ENCODE measurements around the gene TCERG1L. TPM values are rescaled to one million over a fixed set of nuclear protein-coding genes. Genes with fewer than 3 reads are reported as not detected.

The TCERG1L gene
- total RNA-seq: under 1 TPM in 1 of 2 donors, not detected in 1; 0.05 TPM

- ATAC-seq (replicated peaks): peak; percentile 29
- H3K27ac Mint-ChIP-seq: no peak within 1 kb of the TSS
- H3K27me3 Mint-ChIP-seq: peaks cover 31% of the 10 kb centered on the region
- no peaks in the 10 kb centered on the region for H3K4me1 Mint-ChIP-seq
- no peaks in the 10 kb centered on the region for H3K36me3 Mint-ChIP-seq (ENCODE audit: low read depth)
- H3K9me3 Mint-ChIP-seq: no peaks in the 10 kb centered on the region
- peak within 1 kb of the TSS; percentile 37 for H3K4me3 Mint-ChIP-seq
Measured at GRCh38 chr10:131311661-131312477, at the start of gene TCERG1L. Gene TCERG1L (minus strand): TSS chr10:131311721. CDS start chr10:131311635, 86 bp downstream.

DNA sequence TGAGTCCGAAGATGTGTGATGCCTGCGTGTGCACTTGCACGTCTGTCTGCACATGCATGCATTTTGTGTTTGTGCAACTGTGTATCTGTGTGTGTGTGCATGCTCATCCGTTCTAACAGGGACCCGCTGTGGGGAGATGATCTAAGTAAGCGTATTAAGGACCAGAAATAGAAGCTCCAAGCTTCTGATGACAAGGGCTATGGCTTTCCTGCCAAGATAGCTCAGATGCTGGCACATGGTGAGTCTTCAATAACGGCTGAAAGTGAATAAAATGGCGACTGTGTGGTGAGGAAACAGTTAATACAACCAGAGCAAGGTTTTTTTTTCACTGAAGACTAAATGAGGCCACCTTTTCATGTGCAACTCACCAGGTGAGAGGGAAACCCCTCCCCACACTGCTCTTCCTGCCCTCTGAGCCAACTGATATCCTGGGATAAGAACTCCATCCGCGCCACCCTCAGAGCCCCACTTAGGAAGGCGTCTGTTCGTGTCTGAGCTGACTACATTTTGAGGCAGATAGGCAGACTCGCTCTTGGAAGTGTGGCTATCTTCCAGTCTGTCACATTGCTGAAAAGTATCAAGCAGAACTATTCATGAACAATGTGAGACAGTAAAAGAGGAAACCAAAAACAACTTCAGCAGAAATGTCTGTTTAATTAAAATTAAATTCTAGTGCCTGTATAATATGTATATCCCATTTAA is 47.4 kb upstream of the TCERG1L start:
- Mint-ChIP-seq H3K4me3 (no peak overlapping the region), H3K4me1 (no peaks in the 10 kb centered on the region), H3K27ac (no peak overlapping the region), H3K9me3 (peaks cover 22% of the 10 kb centered on the region), H3K36me3 (ENCODE audit: low read depth) (no peaks in the 10 kb centered on the region), H3K27me3 (no peaks in the 10 kb centered on the region)
- ATAC-seq (replicated peaks): no peak

DNA sequence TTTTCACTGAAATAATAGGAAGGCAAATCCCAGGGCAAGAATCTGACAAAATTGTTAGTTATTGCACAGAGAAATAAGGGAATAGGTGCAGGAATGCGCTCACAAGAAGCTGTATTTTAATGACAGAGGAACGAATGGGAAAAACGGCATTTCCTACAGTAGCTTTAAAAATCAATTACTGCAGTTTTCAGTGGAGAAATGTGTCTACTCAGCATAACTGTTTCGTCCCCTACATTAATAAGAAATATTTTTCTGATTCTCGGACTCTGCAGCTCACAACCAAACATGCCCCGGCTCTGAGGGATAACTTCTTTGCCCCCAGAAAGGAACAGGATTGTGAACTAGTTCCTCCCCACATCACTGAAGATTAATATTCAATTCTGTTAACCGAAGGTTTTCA is 44.9 kb upstream of the TCERG1L start:
- Mint-ChIP-seq H3K36me3 (ENCODE audit: low read depth) (no peaks in the 10 kb centered on the region), H3K4me3 (no peak overlapping the region)

GRCh38 chr10:131355881-131356280 is 44.4 kb upstream of the TCERG1L start:
- no peaks in the 10 kb centered on the region for H3K27me3 Mint-ChIP-seq

More for the DNA sequence above, 44.9 kb upstream of the TCERG1L start:
- Mint-ChIP-seq H3K9me3 (peaks cover 18% of the 10 kb centered on the region), H3K27me3 (no peaks in the 10 kb centered on the region), H3K27ac (no peak overlapping the region), H3K4me1 (no peaks in the 10 kb centered on the region)
- ATAC-seq (replicated peaks): no peak

DNA sequence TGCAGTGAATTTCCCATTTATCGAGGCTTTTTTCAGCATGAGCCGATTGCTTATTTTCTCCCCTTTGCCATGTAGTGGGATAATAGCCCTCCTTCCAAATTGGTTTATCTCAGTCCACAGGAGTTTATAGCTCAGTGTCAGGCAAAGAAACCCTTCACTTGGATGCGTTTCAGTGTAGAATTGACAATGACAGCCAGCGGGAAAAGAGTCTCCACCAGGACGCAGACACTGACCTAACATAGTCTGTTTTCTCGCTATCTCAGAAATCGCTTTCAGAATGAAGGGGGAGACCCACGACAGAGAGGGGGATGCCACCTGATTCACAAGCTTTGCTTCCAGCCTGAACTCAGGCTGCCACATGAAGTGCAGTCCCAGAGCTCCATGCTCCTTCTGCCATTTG is 43.5 kb upstream of the TCERG1L start:
- Mint-ChIP-seq H3K27ac (no peak overlapping the region), H3K27me3 (peaks cover under 1% of the 10 kb centered on the region), H3K36me3 (ENCODE audit: low read depth) (no peaks in the 10 kb centered on the region), H3K9me3 (peaks cover 11% of the 10 kb centered on the region), H3K4me1 (no peaks in the 10 kb centered on the region), H3K4me3 (no peak overlapping the region)
- ATAC-seq (replicated peaks): no peak

More at GRCh38 chr10:131355881-131356280, 44.4 kb upstream of the TCERG1L start:
- no peak overlapping the region for H3K27ac Mint-ChIP-seq
- ATAC-seq (replicated peaks): no peak
- H3K9me3 Mint-ChIP-seq: peaks cover 17% of the 10 kb centered on the region
- no peaks in the 10 kb centered on the region for H3K4me1 Mint-ChIP-seq
- no peaks in the 10 kb centered on the region for H3K36me3 Mint-ChIP-seq (ENCODE audit: low read depth)
- no peak overlapping the region for H3K4me3 Mint-ChIP-seq

DNA sequence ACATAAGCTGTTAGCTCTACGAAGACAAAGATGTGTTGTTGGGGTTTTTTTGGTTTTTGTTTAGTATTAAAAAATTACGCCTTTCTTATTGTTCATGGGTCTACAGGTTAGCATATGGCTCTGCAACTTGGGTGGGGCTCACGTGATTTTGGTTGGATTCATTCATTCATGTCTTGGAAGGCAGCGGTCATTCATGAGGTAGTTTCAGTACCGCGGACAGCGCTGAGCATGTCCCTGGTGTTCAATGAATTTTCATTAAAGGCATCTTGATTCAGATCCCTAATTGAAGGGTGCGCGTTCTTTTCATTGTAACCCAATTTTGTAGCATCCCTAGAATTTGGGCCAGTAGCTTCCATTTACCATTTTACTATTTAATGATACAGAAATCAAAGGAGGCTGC is 42.9 kb upstream of the TCERG1L start:
- no peak for ATAC-seq (replicated peaks)
- Mint-ChIP-seq H3K9me3 (peaks cover 9% of the 10 kb centered on the region), H3K27ac (no peak overlapping the region), H3K36me3 (ENCODE audit: low read depth) (no peaks in the 10 kb centered on the region), H3K4me1 (no peaks in the 10 kb centered on the region), H3K27me3 (peaks cover 3% of the 10 kb centered on the region), H3K4me3 (no peak overlapping the region)

- Mint-ChIP-seq H3K27me3 (peaks cover 3% of the 10 kb centered on the region), H3K27ac (no peak overlapping the region), H3K4me3 (no peak overlapping the region), H3K9me3 (peaks cover 5% of the 10 kb centered on the region), H3K4me1 (no peaks in the 10 kb centered on the region), H3K36me3 (ENCODE audit: low read depth) (no peaks in the 10 kb centered on the region)
- ATAC-seq (replicated peaks): no peak
Measured at GRCh38 chr10:131352765-131353290, 41.3 kb upstream of the TCERG1L start.

DNA sequence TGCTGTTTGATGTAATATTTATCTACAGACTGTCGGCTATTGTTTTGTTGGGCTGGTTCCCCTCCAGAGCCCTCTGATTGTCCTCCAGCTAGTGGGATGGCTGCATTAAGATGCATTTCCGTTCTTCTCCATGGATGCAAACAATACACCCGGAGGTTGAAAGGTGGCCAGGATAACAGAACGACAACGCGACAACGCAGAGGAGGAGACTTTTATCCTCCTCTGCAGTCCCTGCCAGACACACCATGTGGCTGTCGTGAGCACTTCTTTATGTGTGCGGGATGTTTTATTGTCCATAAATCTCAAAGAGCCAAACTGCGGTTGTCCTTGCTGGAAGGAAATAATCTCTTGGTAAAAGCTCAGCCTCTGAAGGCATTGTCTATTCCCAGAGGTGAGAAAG is 39.1 kb upstream of the TCERG1L start:
- ATAC-seq (replicated peaks): no peak
- peaks cover 3% of the 10 kb centered on the region for H3K27me3 Mint-ChIP-seq
- H3K4me1 Mint-ChIP-seq: no peaks in the 10 kb centered on the region
- H3K9me3 Mint-ChIP-seq: peaks cover 5% of the 10 kb centered on the region
- H3K4me3 Mint-ChIP-seq: no peak overlapping the region
- no peaks in the 10 kb centered on the region for H3K36me3 Mint-ChIP-seq (ENCODE audit: low read depth)
- H3K27ac Mint-ChIP-seq: no peak overlapping the region

- no peak overlapping the region for H3K4me3 Mint-ChIP-seq
- H3K36me3 Mint-ChIP-seq (ENCODE audit: low read depth): no peaks in the 10 kb centered on the region
- no peak for ATAC-seq (replicated peaks)
- H3K27ac Mint-ChIP-seq: no peak overlapping the region
- no peaks in the 10 kb centered on the region for H3K4me1 Mint-ChIP-seq
- peaks cover 3% of the 10 kb centered on the region for H3K27me3 Mint-ChIP-seq
- peaks cover 5% of the 10 kb centered on the region for H3K9me3 Mint-ChIP-seq
Measured at GRCh38 chr10:131350245-131350644, 38.7 kb upstream of the TCERG1L start.

GRCh38 chr10:131346456-131346855 is 34.9 kb upstream of the TCERG1L start:
- H3K4me3 Mint-ChIP-seq: no peak overlapping the region
- H3K27me3 Mint-ChIP-seq: peaks cover 3% of the 10 kb centered on the region
- H3K27ac Mint-ChIP-seq: no peak overlapping the region
- H3K36me3 Mint-ChIP-seq (ENCODE audit: low read depth): no peaks in the 10 kb centered on the region
- ATAC-seq (replicated peaks): no peak
- H3K9me3 Mint-ChIP-seq: no peaks in the 10 kb centered on the region
- H3K4me1 Mint-ChIP-seq: no peaks in the 10 kb centered on the region

GRCh38 chr10:131345691-131346090 is 34.2 kb upstream of the TCERG1L start:
- H3K4me3 Mint-ChIP-seq: no peak overlapping the region
- no peak for ATAC-seq (replicated peaks)
- H3K9me3 Mint-ChIP-seq: no peaks in the 10 kb centered on the region
- H3K27ac Mint-ChIP-seq: no peak overlapping the region
- no peaks in the 10 kb centered on the region for H3K4me1 Mint-ChIP-seq
- peaks cover 3% of the 10 kb centered on the region for H3K27me3 Mint-ChIP-seq
- no peaks in the 10 kb centered on the region for H3K36me3 Mint-ChIP-seq (ENCODE audit: low read depth)

DNA sequence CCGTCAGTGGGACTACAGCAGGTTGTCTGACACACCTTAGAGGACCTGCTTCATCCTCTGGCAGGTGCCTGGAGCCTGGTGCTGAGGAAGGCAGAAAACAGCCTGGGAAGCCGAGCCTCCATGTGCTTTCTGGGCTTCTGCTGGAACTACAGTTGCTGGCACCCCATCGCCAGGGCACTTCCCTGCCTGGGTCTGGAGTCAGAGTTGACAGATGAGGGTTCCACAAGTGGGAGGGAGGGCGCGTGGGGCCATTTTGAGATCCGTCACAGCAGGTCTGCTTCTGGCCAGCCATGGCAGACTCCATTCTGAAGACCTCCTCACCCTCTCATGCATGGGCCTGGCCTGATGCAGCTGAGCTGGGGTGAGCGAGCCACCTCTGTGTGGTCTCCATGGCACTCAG is 33.2 kb upstream of the TCERG1L start:
- H3K27ac Mint-ChIP-seq: no peak overlapping the region
- no peak overlapping the region for H3K4me3 Mint-ChIP-seq
- H3K9me3 Mint-ChIP-seq: no peaks in the 10 kb centered on the region
- H3K4me1 Mint-ChIP-seq: no peaks in the 10 kb centered on the region
- no peak for ATAC-seq (replicated peaks)
- no peaks in the 10 kb centered on the region for H3K27me3 Mint-ChIP-seq
- no peaks in the 10 kb centered on the region for H3K36me3 Mint-ChIP-seq (ENCODE audit: low read depth)

DNA sequence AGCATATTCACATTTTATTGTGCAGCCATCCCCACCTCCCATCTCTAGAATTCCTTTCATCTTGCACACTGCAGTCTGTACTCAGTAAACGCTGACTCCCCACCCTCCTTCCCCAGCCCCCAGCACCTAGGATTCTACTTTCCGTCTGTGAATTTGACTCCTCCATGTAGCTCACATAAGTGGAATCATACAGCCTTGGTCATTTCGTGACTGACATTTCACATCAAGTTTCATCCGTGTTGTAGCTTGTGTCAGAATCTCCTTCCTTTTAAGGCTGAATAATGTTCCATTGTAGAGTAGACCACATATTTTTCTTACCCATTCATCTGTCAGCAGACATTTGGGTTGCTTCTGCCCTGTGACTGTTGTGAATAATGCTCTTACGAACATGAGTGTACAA is 26.2 kb upstream of the TCERG1L start:
- H3K4me3 Mint-ChIP-seq: no peak overlapping the region
- no peaks in the 10 kb centered on the region for H3K4me1 Mint-ChIP-seq
- ATAC-seq (replicated peaks): no peak
- H3K9me3 Mint-ChIP-seq: no peaks in the 10 kb centered on the region
- H3K36me3 Mint-ChIP-seq (ENCODE audit: low read depth): no peaks in the 10 kb centered on the region
- no peaks in the 10 kb centered on the region for H3K27me3 Mint-ChIP-seq
- H3K27ac Mint-ChIP-seq: no peak overlapping the region

GRCh38 chr10:131332821-131333220 is 21.3 kb upstream of the TCERG1L start:
- H3K4me3 Mint-ChIP-seq: no peak overlapping the region
- no peak for ATAC-seq (replicated peaks)
- H3K27ac Mint-ChIP-seq: no peak overlapping the region
- no peaks in the 10 kb centered on the region for H3K4me1 Mint-ChIP-seq
- H3K36me3 Mint-ChIP-seq (ENCODE audit: low read depth): no peaks in the 10 kb centered on the region
- H3K9me3 Mint-ChIP-seq: no peaks in the 10 kb centered on the region
- no peaks in the 10 kb centered on the region for H3K27me3 Mint-ChIP-seq

DNA sequence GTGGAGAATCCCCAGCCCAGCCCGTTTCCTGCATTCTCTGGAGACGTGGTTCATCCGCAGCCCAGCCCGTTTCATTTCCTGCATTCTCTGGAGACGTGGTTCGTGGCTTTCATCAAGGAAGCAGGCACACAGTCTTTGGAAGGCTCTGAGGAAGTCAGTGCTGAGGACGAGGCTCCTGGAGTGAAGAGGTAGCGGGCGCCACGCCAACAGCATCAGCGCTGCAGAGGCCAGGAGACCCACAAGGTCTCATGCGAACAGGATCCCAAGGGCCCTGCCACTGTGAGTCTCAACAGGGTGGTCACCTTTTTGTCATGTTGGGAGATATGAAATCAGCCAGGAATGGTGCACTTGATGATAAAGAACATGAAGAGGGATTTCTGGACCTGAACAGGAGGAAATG is 12.4 kb upstream of the TCERG1L start:
- Mint-ChIP-seq H3K27me3 (peaks cover 18% of the 10 kb centered on the region), H3K9me3 (peaks cover 9% of the 10 kb centered on the region), H3K36me3 (ENCODE audit: low read depth) (no peaks in the 10 kb centered on the region), H3K4me1 (peaks cover 11% of the 10 kb centered on the region), H3K27ac (no peak overlapping the region), H3K4me3 (no peak overlapping the region)
- no peak for ATAC-seq (replicated peaks)

Measured in activated T-helper 17 cell treated with anti-CD3 and anti-CD28 coated beads, Interleukin-2, amount 50 U/mL, for 72 hours (primary cell).